Astrocyte of the cerebellum (primary cell): ENCODE measurements around the gene SRSF7.
"Not testable (repeated sequence)": the region's sequence is repeated elsewhere in the genome, so short reads cannot be mapped to it uniquely, and the experiment has no call there.

Experiments used
- DNase-seq: peaks from one replicate; pipeline ENCODE4 v3.0.0-alpha.2; 2011; ENCODE audit warnings: low read depth
- H3K4me3 ChIP-seq: 2 replicates; pipeline ENCODE4 v1.5.1; 2011; ENCODE audit warnings: mild to moderate bottlenecking, low read depth, low read length, moderate library complexity
- in situ Hi-C: cut with HindIII; loops from 2 replicates; pipeline ENCODE4 v1.10.0; 2017; ENCODE audit warnings: low sequenced_read_pairs
- TF ChIP-seq, protein P1 (sequence below): IDR thresholded peaks from 2 replicates; pipeline ENCODE4 v1.5.1; 2012; ENCODE audit warnings: low read length, low read depth, moderate library complexity, mild to moderate bottlenecking; ENCODE audit errors: missing control alignments

SRSF7 gene

DNA sequence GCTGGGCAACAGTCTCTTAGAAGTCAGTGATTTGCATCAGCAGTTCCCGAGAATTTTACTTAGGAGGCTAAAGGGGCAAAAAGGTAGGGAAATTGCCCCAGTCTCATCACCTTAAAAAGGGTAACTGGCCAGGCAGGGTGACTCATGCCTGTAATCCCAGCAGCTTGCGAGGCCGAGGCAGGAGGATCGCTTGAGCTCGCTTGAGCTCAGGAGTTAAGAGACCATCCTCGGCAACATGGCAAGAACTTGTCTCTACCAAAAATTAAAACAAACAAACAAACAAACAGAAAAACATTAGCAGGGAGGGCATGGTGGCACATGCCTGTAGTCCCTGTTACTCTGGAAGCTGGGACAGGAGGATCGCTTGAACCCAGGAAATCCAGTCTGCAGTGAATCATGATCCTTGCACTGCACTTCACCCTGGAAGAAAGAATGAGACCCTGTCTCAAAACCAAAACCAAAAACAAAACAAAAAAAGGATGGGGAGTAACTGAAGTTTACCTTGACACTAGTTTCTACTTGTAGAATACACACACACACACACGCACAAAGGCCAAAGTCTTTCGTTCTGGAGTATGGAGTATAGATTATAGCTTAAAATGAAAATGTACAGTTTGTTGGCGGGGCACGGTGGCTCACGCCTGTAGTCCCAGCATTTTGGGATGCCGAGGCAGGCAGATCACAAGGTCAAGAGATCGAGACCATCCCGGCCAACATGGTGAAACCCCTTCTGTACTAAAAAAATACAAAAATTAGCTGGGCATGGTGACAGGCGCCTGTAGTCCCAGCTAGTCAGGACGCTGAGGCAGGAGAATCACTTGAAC lies 24.1 kb upstream of the SRSF7 start:
- TF ChIP-seq, protein P1, sequence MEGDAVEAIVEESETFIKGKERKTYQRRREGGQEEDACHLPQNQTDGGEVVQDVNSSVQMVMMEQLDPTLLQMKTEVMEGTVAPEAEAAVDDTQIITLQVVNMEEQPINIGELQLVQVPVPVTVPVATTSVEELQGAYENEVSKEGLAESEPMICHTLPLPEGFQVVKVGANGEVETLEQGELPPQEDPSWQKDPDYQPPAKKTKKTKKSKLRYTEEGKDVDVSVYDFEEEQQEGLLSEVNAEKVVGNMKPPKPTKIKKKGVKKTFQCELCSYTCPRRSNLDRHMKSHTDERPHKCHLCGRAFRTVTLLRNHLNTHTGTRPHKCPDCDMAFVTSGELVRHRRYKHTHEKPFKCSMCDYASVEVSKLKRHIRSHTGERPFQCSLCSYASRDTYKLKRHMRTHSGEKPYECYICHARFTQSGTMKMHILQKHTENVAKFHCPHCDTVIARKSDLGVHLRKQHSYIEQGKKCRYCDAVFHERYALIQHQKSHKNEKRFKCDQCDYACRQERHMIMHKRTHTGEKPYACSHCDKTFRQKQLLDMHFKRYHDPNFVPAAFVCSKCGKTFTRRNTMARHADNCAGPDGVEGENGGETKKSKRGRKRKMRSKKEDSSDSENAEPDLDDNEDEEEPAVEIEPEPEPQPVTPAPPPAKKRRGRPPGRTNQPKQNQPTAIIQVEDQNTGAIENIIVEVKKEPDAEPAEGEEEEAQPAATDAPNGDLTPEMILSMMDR: no peak
- DNase-seq: no peak
- in situ Hi-C loops: no loop called here
- no peak overlapping the region for H3K4me3 ChIP-seq

DNA sequence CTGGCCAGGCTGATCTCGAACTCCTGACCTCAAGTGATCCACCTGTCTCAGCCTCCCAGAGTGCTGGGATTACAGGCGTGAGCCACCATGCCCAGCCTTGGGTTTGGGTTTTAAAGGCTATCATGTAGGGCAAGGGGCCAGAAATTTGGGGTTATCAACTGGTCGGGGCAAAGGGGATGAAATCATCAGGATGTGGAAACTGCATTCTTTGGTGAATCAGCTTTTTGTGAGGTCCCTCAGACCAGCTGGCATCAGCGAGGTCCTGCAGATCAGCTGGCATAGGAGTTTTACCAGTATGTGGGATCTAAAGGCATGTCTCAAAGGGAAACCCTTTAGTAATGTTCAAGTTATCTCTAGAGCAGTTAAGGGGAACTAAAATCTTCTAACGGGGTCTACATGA lies 20.5 kb upstream of the SRSF7 start:
- DNase-seq: no peak

DNA sequence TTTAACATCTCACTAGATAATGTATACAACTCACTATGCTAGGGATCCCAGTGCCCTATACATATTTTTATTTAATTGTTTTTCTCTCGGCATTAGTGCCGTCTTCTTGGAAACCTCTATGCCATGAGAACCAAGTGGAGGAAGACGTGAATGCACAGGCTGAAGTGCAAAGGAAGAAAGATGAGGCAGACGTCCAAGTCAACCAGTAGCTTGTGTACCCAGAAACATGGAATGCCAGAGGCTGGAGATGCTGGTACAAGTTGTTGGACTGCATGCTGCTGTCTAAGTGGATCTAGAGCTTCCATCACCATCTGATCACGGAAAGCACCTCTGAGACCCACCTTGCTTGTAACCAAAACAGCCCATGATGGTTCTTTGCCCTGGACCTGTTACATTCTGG lies 14.4 kb upstream of the SRSF7 start:
- TF ChIP-seq, protein P1: no peak
- DNase-seq: no peak
- no peak overlapping the region for H3K4me3 ChIP-seq
- in situ Hi-C loops: no loop called here

More for the DNA sequence above, 20.5 kb upstream of the SRSF7 start:
- TF ChIP-seq, protein P1: no peak
- H3K4me3 ChIP-seq: no peak overlapping the region
- in situ Hi-C loops: no loop called here

DNA sequence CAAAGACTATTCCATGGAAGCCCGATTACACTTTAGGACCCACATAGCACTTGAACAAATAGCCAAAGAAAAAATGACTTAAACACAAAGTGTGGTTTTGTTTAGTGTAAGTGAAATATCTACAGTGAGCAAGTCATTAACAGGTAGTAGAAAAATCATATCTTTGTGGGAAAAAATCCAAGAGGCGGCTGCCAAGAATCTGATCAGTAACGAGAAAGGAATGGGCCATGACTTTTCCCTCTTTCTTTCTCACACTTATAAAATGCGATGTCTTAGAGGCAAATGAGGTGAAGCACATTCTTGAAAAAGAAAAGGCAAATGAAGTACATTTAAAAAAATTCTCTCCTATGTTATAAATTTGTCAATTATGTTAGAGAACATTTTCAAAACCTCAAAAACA lies 14.0 kb upstream of the SRSF7 start:
- peak; percentile 80 for DNase-seq
- in situ Hi-C loops: no loop called here

DNA sequence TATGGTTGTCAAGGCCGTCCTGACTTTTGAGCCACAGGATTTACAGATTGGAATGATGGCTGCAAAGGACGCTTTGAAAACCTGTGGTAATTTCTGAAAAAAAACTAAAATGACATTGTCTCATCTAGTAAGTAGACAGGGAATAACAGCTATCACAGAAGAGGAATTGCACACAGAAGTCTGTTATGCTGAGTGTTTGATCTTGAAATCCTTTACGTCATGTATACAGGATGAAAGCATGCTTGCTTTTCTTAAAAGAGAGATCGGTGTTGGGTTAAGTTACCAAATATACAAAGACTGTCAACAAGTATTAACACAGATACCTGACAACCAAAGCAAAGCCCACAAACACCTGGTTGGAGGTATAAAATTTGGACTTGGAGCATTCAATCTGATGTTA lies 12.6 kb upstream of the SRSF7 start:
- H3K4me3 ChIP-seq: no peak overlapping the region
- TF ChIP-seq, protein P1: no peak
- DNase-seq: no peak
- in situ Hi-C loops: no loop called here

More for the DNA sequence above, 14.0 kb upstream of the SRSF7 start:
- TF ChIP-seq, protein P1: no peak
- no peak overlapping the region for H3K4me3 ChIP-seq

DNA sequence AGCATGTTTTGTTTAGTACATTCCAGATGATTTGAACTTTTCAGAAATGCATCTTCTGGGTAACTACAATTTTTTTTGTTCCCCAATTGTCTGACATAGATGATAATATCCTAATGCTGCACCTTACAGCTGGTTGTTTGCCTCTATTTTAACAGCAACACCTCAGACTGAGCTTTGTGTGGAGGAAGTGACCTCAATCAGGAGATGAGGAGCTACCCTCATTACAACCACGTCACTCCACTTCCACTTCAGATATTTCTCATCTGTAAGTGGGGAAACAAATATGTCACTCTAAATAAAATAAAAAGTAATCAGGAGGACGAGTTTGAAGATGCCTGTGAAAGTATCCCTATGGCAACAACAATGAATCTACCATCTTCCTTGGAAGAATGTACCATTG lies 12.1 kb upstream of the SRSF7 start:
- in situ Hi-C loops: no loop called here
- TF ChIP-seq, protein P1: no peak
- DNase-seq: no peak
- no peak overlapping the region for H3K4me3 ChIP-seq

DNA sequence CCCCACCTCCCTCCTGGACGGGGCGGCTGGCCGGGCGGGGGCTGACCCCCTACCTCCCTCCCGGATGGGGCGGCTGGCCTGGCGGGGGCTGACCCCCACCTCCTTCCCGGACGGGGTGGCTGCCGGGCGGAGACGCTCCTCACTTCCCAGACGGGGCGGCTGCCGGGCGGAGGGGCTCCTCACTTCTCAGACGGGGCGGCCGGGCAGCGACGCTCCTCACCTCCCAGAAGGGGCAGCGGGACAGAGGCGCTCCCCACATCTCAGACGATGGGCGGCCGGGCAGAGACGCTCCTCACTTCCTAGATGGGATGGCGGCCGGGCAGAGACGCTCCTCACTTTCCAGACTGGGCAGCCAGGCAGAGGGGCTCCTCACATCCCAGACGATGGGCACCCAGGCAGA lies 4.7 kb upstream of the SRSF7 start:
- DNase-seq, H3K4me3 ChIP-seq, in situ Hi-C loops: not testable (repeated sequence)
